M059J (cell line): ENCODE measurements around the gene ECM1. TPM values are rescaled to one million over a fixed set of nuclear protein-coding genes. Genes with fewer than 3 reads are reported as not detected.

Experiments used
- DNase-seq: peaks from one replicate; pipeline ENCODE4 v3.0.0-alpha.2; 2012; ENCODE audit warnings: low read depth
- total RNA-seq: library from RNA; depleted of rRNA; stranded (reverse); fragments of >200 nt; shearing (Covaris generic); gene quantifications from 2 replicates; pipeline ENCODE4 v1.2.3, GENCODE V29; 2014

ECM1 gene
- total RNA-seq, 1 experiment from 2014 or later = 55.8 TPM

DNA sequence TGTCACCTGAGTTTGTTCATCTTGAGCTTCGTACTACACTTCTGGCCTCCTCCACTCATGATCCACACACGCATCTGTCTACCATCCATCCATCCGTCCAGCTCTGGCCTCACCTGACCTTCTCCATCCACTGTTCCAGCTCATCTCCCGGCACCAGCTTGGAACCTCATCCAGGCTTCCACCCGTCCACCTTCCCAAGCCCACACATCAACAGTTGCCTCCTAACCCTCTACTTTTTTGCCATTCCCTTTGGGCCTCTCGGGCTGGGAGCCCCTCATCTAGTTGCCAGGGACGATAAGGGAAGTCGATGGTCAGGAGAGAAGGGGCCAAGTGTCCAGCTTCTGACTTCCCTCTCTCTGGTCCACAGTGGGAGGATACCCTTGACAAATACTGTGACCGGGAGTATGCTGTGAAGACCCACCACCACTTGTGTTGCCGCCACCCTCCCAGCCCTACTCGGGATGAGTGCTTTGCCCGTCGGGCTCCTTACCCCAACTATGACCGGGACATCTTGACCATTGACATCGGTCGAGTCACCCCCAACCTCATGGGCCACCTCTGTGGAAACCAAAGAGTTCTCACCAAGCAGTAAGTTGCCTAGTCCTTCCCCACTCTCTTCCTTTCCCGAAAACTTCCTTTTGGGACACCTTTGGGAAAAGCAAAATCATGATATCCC lies 4.2 kb downstream of the ECM1 start:
- no peak for DNase-seq

DNA sequence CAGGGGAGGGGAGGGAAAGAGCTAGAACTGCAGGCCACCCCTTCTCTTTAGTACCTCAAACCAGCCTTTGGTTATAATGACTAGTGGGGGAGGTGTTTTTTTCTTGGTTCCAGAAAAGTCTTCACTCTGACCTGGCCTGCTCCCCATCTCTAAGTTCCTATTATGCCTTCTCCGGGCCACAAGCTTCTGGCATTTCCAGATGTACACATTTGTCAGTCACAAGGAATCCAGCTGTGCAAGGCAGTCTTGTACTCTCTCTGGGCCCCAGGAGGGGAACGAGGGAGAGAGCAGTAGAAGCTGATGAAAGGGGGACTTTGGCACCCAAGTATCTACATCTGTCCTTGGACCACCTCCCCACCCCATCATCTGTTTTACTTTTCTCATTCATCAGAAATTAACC lies 4.9 kb downstream of the ECM1 start:
- DNase-seq = no peak

DNA sequence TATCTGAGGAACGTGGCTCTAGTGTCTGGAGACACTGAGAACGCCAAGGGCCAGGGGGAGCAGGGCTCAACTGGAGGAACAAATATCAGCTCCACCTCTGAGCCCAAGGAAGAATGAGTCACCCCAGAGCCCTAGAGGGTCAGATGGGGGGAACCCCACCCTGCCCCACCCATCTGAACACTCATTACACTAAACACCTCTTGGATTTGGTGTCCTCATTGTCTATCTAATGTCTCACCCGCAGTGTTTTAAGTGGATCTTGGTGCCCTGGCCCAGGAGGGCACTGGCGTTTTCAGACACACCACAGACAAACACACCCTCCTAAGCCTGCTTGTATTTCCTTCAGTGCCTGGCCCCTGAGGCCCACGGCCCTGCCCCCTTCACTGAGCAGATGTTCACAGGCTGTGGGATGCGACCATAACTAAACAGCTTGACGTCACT lies 5.5 kb downstream of the ECM1 start:
- DNase-seq = no peak

DNA sequence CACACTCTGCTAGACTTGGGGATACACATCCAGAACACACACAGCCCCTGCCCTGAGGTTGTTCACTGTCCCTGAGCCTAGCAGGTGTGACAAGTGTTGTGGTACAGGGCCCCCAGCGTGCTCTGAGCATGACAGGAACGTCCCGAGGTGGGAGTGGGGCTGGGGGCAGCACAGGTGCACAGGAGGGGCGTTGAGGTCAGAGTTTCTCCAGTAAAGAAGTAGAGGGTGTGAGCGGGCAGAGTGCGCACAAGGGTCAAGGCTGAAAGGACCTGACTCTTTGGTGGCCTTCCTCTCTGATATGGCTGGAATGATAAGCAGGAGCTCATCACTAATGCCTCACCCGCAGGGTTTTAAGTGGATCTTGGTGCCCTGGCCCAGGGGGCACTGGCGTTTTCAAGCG lies 6.4 kb downstream of the ECM1 start:
- DNase-seq = no peak

DNA sequence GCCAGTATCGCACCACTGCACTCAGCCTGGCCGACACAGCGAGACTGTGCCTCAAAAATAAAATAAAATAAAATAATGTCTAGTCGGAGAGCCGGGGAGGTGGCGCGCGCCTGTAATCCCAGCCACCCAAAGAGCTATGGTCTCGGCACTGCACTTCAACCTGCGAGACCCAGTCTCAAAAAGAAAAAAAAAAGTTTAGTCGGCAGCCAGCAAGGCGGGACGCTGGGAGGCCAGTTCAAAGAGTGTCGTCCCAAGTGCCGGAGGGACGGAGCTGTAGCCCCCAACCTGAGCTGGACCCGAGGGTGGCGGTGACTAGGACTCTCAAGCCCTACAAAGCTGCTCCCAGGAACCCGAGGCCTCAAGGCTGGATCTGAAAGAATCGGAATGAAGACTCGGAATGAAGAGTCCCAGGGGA lies 7.0 kb downstream of the ECM1 start:
- DNase-seq = no peak

DNA sequence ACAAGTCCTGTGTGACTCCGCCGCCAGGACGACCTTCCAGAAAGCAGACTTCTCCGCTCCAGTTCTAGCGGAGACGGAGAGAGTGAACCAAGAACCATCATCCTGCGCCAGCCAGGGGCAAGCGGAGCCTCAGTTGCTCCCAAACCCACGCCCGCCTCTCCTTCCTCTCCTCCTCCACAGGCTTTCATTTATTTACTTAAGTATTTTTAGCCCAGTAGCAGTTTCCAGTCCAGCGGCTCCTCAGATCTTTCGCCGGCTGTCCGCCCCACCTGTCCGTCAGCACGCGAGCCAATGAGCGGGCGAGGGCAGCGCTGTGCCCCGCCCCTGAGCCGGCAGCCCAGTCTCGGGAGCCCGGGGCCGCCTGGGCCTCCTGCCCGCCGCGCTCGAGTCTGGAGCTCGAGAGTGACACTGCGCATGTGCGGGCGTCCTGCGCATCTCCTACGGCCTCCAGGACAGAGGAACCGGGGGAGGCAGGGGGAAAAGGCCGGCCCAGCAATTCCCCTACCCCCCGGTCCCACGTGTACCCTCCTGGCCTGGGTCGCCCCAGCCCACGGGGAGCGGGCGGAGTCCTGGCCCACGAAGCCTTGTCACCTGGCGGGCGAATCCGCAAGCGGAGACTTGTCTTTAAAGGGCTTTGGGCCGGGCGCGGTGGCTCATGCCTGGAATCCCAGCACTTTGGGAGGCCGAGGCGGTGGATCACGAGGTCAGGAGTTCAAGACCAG lies 7.6 kb downstream of the ECM1 start, which contains the start of gene FALEC:
TSS of gene FALEC (plus strand) at position 425 of the 722 bp plus-strand sequence.
- DNase-seq = peak; percentile 96

DNA sequence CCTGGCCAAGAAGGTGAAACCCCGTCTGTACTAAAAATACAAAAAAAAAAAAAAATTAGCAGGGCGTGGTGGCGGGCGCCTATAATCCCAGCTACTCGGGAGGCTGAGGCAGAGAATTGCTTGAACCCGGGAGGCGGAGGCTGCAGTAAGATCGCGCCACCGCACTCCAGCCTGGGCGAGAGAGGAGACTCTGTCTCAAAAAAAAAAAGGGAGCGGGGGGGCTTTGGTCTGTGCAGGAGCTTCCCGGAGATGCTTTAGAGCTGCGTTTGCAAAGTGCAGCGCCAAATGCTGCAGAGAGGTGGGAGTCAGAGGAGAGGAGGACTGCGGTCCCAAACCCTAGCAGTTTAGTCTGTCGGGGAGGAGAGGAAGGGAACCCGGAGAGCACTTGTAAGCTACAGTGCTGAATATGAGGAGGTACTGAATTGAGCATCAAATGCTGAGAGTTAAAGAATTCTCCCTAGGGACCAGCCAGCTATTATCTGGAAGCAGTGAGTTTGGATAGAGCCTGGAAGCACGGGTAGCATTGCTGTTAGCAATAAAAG lies 8.2 kb downstream of the ECM1 start:
- peak; percentile 25 for DNase-seq

DNA sequence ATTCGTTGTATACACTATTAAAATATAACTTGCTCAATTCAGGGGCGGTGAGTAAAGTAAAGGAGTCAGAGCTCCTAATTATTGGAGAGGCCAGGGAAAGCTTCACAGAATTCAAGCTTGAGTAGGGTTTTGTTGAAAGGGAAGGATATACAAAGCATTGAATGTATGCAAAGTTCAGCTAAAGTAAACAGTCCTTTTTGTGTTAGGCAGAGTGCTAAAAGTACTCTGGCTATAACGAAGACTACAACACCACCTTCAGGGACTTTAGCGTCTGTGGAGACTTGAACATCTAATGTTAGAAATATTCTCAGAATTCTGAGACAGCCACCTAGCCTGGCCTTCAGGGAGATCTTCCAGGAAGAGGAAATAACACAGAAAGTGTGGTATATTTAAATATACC lies 8.7 kb downstream of the ECM1 start:
- DNase-seq = peak; percentile 24

DNA sequence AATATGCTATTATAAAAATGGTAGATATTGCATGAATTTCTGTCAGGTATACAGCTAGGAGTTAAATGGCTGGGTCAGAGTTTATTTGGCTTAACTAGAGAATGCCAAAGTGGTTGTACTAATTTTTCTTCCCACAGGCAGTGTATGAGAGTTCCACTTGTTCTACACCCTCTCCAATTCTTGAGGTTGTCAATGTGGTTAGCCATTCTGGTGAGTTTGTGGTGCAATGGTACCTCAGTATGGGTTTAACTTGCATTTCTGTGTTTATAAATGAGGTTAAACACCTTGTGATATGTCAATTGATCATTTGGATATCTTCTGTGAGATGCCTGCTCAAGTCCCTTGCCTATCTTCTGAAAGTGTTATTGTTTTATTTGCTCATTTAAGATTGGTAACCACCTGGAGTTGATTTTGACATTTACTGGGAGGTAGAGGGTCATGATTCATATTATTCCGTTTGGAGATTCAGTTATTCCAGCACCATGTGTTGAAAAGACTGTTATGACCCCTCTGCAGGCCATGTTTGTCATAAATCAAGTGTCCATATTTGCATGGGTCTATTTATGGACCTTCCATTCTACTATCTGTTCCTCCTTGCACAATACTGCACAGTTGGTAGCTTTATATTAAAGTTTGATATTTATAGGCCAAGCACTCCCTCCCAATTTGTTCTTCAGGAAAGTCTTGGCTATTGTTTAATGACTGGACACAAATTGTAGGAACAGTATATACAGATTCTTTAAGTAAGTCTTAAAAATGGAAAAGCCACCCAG lies 13.5 kb downstream of the ECM1 start:
- DNase-seq = no peak

DNA sequence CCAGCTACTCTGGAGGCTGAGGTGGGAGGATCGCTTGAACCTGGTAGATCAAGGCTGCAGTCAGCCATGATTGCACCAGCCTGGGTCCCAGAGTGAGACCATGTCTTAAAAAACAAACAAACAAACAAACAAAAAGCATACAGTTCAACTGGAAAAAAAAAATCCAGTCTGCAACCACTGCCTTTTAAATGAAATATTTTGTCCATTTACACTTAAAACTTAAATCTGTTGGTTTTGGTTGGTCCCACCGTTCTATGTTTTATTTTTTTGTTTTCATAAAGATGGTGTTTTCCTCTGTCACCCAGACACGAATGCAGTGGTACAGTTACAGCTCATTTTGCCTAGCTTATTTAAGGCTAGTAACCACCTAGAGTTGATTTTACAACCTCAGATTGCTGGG lies 17.4 kb downstream of the ECM1 start:
- DNase-seq = no peak

DNA sequence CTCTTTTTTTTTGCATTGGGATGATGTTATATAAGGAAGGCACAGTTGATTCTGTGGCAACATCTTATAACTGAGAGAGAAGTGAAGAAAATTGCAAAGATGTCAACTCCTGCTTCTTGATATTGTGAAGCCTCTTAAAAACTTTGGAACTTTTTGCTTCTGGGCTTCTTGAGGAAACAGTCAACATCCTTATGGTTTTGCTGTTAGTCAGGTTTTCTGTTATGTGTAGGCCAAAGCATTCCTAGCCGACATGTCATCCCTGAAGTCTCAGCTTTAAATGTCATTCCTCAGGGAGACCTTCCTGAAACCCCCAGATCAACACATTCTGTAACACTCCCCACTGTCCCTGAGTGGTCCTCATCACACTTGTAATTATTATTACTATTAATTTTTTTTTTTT lies 20.3 kb downstream of the ECM1 start:
- peak; percentile 76 for DNase-seq

DNA sequence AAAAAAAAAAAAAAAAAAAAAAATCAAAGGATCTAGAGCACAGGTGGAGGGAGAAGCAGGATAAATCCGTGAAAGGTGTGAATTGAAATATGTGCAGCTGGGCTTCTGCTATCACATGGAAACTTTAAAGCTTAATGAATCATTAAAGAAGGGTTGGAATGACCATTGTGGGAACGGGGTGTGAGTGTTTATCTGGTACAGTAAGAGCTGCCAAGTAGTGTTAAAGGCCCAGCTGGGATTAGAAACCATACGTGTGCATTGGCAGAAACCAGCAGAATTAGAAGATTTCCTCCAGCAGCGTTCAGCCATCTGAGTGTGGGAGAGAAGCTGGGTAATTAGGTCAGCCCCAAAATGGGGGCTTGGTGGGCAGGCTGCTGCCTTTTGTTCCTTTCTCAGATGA lies 21.1 kb downstream of the ECM1 start:
- DNase-seq = peak; percentile 68

DNA sequence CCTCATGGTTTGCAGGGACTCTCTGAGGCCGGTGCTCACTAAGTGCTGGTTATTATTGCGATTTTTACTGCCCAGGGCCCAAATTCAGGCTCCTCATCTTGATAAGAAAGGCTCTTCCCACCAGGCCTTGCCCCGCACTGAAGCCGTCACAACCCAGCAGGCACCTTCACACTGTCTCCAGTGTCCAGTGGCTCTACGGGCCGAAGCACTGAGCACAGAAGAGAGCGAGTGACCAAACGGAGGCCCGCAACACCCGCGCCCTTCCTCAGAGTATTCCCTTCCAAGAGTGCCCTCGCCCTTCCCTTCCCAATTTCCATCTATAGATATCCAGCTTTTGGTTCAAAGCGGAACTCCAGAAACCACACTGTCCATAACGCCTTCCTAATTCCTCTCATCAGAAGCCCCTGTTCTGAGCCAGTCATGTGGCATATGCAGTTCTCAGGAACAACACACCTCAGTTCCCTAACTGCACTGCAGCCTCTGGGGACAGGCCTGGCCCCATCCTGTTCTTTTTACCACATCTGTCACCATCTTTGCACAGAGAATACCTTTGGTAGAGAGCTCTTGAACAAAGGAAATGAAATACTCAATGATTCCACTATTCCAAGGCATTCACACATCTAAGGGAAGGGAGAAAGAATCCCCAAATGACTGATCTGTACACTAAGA lies 22.7 kb downstream of the ECM1 start:
- no peak for DNase-seq

DNA sequence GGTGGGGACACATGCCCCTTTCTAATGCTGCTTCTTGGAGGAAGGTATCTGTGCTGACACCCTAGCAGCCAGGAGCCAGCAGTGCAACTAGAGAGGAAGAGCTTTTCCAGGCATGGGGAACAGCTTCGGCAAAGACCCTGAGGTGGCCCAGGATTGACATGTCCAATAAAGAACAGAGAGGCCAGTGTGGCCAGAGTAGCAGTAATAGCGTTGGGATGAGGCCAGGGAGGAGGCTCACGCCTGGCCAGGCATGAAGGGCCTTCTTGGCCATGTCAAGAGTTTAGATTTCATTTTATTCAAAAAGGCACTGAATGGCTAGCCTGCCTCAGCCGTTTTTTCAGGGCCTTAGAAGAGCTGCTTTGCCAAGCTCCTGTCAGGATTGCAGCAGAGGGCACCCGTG lies 25.0 kb downstream of the ECM1 start:
- DNase-seq = no peak

DNA sequence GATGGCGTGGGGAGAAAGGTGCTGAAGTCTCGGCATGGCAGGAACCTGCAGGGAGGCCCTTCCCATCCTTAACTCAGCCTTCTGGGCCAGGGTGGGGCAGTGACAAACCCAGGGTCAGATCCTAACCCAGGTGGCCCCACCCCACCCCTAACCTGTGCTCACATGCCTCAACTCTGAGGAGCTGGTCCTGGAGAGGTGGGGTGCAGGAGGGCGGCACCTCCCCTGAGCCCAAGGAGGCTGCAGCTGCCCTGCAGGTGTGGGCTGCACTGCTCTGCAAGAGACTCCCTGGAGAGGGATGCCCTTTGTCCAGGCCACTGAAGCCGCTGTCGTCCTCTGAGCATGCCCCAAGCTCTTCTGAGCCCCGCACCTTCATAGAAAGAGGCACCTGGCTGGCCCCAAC lies 26.1 kb downstream of the ECM1 start:
- no peak for DNase-seq

DNA sequence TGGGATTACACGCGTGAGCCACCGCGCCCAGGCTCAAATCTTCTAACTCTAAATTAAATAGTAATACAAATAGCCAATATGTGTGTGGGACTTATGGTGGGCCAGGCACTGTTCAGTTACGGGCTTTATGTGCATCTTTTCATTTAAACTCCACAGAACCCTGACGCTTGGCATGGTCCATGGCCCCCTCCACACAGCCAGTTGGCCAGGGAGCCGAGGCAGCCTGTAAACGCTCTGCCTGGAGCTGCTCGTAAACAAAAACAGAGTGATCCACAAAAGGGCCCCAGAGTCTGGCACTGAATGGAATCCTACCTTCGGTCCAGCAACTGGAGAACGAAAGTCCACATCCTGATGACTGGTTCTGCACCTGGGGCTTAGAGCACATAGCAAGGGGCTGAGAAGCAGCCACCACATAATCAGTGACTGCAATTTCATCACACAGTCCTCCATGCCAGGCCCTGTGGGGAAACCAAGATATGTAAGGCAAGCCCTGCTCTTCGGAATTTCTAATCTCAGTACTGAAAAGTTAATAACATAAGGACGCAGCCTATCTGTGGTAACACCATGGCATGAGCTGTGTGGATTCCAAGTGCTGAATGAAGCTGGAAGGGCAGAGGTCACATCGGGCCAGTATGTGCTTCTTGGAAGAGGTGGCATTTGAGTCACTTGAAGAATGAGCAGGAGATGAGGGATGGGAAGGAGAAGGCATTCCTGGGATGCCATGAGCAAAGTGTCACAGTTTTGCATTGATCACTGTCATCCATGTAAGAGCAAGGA lies 27.8 kb downstream of the ECM1 start:
- peak; percentile 78 for DNase-seq

DNA sequence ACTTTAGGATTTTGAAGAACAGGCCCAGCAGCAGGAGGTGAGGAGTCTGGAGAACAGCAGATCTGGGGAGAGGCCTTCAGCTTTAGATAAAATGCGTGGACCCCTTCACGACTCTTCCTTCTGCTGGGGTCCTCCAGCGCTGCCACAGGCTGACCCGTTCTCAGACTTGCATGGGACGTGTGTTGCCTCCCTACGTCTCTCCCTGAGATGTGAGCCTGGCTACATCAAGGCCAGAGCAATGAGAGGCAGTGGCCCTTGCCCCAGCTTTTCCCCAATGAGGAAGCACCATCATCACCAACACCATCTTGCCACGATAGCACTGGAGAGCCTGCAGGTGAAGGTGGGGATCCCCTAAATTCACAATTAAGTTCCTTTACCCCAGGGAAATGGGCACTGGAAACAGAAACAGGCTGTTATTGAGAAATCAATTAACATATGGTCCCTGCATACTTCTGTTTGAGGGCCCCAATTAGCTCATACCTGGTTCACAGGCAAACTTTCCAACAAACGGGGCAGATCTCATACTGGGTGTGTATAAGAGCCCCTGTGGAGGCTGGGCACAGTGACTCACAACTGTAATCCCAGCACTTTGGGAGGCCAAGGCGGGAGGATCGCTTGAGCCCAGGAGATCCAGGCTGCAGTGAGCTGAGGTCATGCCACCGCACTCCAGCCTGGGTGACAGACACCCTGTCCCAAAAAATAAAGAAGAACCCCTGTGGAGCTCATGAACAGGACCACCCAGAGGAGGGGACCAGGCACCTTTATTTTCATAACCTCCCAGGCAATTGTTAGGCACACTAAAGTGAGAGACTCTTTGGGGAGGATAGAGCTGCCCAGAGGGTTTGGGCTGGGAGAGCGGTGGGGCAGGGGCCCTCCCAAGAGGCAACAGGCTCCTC lies 29.2 kb downstream of the ECM1 start:
- peak; percentile 47 for DNase-seq

DNA sequence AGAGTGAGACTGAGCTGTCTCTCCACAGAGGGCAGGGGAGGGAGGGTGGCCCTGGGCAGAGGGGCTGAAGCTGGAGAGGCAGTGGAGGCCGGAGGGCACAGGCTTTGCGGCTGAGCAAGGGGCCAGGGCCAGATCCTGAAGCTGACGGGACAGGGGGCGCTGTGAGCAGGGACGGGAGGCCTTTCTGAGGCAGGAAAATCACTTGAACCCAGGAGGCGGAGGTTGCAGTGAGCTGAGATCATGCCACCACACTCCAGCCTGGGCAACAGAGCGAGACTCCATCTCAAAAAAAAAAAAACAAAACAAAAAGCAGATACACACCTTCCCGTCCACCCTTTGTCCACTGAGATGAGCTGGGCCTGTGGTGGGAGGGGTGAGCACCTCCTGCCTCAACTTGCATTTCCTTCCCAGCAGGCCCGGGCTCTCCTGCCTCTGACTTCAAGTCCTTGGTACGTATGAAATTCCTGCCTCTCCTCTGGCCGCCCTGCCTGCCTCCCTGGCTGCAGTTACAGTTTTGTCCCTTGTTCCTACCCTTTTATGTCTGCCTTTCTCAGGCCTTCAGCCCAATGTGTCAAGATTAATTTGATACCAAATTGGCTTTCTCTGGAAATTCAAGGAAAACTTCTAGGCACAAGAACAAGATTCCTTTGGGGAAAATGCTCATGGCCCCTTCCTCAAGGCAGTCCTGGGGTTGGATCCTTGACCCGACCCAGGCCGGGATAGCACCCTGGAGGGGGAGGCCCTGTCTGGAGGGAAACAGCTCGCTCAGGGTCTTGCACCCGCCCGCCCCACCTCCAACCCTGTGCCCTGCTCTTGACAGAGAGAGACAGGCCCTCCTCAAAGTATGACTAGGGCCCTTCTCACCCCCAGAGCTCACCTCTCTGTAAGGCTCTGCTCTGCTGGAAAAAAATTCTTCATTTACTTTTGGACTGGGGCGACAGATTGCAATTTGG lies 30.1 kb downstream of the ECM1 start:
- DNase-seq = peak; percentile 72
